Measurements from ENCODE around the gene NPFF.

Gene NPFF

DNA sequence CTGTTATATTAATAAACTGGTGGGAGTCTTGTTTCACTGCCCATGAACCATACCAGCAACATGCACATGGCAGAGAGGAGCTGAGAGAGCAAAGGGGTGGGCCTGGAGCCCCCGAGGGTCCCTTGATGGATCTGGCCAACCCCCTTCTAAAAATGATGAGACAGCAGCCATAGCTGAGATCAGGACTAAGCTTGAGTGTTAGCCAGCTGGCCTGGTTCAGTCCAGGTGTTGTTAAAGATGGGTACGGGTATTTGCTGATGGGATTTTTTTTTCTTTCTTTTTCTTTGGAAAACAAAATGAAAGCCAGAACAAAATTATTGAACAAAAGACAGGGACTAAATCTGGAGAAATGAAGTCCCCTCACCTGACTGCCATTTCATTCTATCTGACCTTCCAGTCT is 39.4 kb downstream of the NPFF start:
- H3K9me3 ChIP-seq = no peaks in the 10 kb centered on the region
- H3K36me3 ChIP-seq = peaks cover 100% of the 10 kb centered on the region in 3 donors
- intact Hi-C loops (cut with DNase I; ENCODE audit: low total_unique reads) = loop anchor here (10.0 kb wide), 1 partner anchor 867 kb away; no protein-coding TSS in a partner anchor
- DNase-seq = no peak
- H3K27me3 ChIP-seq = no peaks in the 10 kb centered on the region
- H3K4me1 ChIP-seq = peaks cover 0 to 21% (median 0%) of the 10 kb centered on the region in 4 donors
- TF ChIP-seq, protein P1, sequence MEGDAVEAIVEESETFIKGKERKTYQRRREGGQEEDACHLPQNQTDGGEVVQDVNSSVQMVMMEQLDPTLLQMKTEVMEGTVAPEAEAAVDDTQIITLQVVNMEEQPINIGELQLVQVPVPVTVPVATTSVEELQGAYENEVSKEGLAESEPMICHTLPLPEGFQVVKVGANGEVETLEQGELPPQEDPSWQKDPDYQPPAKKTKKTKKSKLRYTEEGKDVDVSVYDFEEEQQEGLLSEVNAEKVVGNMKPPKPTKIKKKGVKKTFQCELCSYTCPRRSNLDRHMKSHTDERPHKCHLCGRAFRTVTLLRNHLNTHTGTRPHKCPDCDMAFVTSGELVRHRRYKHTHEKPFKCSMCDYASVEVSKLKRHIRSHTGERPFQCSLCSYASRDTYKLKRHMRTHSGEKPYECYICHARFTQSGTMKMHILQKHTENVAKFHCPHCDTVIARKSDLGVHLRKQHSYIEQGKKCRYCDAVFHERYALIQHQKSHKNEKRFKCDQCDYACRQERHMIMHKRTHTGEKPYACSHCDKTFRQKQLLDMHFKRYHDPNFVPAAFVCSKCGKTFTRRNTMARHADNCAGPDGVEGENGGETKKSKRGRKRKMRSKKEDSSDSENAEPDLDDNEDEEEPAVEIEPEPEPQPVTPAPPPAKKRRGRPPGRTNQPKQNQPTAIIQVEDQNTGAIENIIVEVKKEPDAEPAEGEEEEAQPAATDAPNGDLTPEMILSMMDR (IDR thresholded peaks at IDR 0.05) = no peak
- no peak overlapping the region for H3K27ac ChIP-seq
- no peak overlapping the region for H3K4me3 ChIP-seq

DNA sequence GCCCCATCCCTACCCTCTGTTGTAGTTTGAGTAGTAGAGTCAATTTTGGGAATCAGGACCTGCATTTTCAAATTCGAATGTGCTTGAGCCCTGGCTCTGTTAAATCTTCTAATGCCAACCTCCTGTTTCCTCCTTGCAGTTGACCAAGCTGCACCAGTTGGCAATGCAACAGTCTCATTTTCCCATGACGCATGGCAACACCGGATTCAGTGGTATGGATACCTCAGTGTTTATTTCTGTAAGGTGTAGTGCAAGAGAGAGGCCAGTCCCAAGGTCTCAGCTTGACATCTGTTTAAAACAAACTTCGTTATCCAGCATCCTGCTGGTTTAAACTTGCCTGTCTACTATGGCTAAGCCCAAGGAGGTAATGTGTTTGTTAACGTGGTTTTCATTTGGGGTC is 40.2 kb downstream of the NPFF start:
- H3K9me3 ChIP-seq = no peaks in the 10 kb centered on the region

DNA sequence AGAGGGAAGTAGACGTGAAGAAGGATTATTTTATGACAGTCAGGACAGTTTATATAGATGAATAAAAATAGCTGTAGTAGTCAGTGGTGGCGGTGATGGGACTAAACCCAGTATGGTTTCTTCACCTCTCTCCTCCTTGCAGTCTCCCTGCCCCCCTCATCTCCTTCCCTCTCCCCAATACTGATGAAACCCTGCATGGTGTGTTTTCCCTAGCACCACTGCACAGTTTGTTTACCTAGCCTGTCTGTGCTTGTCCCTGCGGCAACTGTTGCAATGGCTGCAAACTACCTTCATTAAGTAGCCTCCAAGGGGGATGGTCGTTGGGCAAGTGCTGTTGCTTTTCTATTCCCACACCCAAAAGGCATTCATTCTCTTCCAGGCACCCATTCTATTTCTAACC is 40.6 kb downstream of the NPFF start:
- Histone ChIP-seq H3K9me3 (no peaks in the 10 kb centered on the region), H3K4me3 (no peak overlapping the region), H3K27me3 (no peaks in the 10 kb centered on the region), H3K4me1 (peaks cover 0 to 10% (median 0%) of the 10 kb centered on the region in 4 donors), H3K27ac (no peak overlapping the region), H3K36me3 (peaks cover 100% of the 10 kb centered on the region in 3 donors)
- no peak for DNase-seq
- intact Hi-C loops (cut with DNase I; ENCODE audit: low total_unique reads) = loop anchor here (10.0 kb wide), 1 partner anchor 868 kb away; no protein-coding TSS in a partner anchor
- TF ChIP-seq, protein P1 (IDR thresholded peaks at IDR 0.05) = no peak

More for the DNA sequence above, 40.2 kb downstream of the NPFF start:
- intact Hi-C loops (cut with DNase I; ENCODE audit: low total_unique reads) = loop anchor here (10.0 kb wide), 1 partner anchor 868 kb away; no protein-coding TSS in a partner anchor
- Histone ChIP-seq H3K27me3 (no peaks in the 10 kb centered on the region), H3K4me1 (peaks cover 0 to 14% (median 0%) of the 10 kb centered on the region in 4 donors), H3K36me3 (peaks cover 100% of the 10 kb centered on the region in 3 donors), H3K4me3 (no peak overlapping the region), H3K27ac (no peak overlapping the region)
- DNase-seq = no peak
- TF ChIP-seq, protein P1 (IDR thresholded peaks at IDR 0.05) = no peak

DNA sequence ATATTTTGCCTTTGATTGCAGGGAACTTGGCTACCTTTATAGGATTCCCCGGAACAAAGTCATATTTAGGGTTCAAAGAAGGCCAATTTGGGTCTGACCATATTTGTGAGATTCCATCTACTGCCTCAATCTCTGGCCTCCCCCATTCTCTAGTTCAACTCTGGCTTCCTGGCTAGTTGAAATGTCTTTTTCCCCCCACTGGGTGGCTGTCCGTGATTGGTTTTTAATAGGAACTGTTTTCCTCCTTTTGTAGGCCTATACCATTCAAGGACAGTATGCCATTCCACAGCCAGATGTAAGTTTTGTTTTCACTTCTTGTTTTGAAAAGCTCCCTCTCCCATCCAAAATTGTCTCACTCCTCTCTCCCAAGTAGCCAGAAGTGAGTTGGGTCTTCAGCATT is 41.6 kb downstream of the NPFF start:
- peaks cover 0 to 11% (median 2%) of the 10 kb centered on the region in 4 donors for H3K4me1 ChIP-seq
- TF ChIP-seq, protein P1 (IDR thresholded peaks at IDR 0.05) = no peak
- peaks cover 100% of the 10 kb centered on the region in 3 donors for H3K36me3 ChIP-seq
- intact Hi-C loops (cut with DNase I; ENCODE audit: low total_unique reads) = loop anchor here (10.0 kb wide), 1 partner anchor 869 kb away; no protein-coding TSS in a partner anchor
- no peak overlapping the region for H3K27ac ChIP-seq
- no peaks in the 10 kb centered on the region for H3K9me3 ChIP-seq
- no peak for DNase-seq
- no peaks in the 10 kb centered on the region for H3K27me3 ChIP-seq
- no peak overlapping the region for H3K4me3 ChIP-seq

DNA sequence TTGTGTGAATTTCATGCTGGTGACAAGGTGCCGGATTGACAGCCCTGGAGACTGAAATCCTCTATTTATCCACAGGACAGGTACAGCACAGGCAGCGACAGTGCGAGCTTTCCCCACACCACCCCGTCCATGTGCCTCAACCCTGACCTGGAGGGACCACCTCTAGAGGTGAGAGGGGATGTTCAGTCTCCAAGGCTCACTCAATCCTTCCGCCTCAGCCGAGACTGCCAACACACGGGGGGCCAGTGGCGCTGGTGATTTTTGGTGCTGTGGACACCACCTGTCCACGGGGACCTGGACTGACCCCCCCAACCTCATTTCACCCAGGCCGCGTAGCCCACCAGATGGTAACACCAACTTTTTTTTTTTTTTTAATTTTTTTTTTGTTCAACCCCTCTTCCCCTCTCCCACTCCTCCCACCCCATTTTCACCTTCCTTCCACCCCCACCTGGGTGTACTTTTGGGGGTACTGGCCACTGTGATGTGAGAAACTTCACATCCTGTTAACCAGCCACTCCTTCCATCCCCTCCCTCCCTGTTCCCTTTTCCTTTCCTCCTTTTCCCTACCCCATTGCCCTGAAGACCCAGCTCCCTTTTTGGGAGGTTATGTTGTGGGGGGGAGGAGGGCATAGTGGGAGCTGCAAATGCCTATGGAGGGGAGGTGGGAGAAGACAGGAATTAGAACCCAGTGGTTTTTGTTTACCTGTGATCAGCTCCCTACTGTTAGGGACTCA is 42.4 kb downstream of the NPFF start:
- intact Hi-C loops (cut with DNase I; ENCODE audit: low total_unique reads) = loop anchor here (10.0 kb wide), 1 partner anchor 870 kb away; no protein-coding TSS in a partner anchor
- Histone ChIP-seq H3K27me3 (no peaks in the 10 kb centered on the region), H3K9me3 (no peaks in the 10 kb centered on the region), H3K4me3 (no peak overlapping the region), H3K4me1 (peaks cover 0 to 13% (median 2%) of the 10 kb centered on the region in 4 donors), H3K27ac (no peak overlapping the region), H3K36me3 (peaks cover 100% of the 10 kb centered on the region in 3 donors)
- TF ChIP-seq, protein P1 (IDR thresholded peaks at IDR 0.05) = no peak
- DNase-seq = no peak
